ENCODE results near the gene CCZ1.
"Not testable (repeated sequence)": the region's sequence is repeated elsewhere in the genome, so short reads cannot be mapped to it uniquely, and the experiment has no call there.

The CCZ1 gene

DNA sequence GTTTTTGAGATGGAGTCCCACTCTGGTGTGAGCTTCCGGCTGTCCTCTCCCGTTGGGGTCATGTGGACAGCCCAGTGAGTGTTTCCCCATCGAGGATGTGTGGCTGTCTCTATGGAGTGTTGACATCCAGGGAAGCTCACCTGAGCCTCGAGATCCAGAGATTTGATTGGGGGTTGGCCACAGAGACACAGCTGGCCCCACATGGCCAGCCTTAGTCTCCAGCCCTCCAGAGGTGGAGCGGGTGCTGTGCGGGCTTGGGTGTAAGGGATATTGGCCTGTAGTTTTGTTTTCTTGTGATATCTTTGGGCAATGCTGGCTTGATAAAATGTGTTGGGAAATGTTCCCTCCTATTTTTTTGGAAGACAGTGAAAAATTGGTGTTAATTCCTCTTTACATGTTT is 18.0 kb downstream of the CCZ1 start:
- not testable (repeated sequence) for DNase-seq (ENCODE audit: low read depth)

DNA sequence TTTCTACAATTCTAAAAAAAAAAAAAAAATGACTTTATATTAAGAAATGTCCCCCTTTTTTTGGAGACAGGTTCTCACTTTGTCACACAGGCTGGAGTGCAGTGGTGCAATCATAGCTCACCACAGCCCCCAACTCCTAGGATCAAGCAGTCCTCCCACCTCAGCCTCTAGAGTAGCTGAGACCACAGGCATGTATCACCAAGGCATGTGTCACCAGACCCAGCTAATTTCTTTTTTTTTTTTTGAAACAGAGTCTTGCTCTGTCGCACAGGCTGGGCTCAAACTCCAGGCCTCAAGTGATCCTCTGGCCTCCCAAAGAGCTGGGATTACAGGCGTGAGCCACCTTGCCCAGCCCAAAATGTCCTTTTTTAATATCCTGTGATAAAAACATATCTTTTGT is 25.6 kb downstream of the CCZ1 start:
- not testable (repeated sequence) for DNase-seq (ENCODE audit: low read depth)

DNA sequence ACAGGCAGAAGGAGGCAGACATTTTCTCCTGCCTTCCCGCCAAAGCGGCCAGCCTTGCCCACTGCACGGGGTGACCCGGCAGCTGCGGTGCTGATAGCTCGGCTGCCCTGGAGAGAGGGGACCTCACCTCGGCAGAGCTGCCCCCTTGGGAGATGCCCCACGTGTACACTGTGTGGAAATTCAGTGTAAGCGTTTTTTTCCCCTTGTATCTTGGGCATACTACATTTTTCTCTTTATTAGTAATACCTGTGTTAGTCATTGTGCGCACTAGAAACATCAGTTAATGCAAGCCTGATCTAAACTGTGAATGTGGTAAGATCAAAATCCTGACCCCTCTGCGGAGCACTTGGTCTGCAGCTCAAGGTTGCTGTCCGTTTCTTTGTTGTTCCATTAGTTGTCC is 26.1 kb downstream of the CCZ1 start:
- not testable (repeated sequence) for DNase-seq (ENCODE audit: low read depth)

DNA sequence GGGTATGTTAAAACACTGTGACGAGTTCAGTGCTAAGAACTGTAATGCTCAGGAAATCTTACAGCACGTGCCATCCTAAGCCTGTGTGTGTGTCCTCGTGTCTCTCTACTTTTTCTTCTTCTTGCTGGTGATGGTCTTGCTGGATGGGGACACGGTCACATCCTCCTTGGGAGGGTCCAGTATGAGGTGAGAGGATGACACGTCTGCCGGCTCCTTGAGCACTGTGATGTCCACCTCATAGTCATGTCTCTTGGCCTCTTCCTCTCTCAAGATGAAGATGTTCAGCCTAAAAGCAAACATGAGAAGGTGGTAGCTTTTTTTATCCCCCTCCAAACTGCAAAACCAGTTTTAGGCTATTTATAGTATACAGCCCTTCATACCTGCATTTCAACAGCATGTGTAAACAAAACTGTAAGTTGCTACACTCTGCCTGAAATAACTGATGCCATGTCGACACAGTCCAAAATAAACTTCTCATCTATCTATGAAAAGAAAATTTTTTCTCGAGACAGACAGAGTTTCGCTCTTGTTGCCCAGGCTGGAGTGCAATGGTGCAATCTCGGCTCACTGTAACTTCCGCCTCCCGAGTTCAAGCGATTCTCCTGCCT is 27.8 kb downstream of the CCZ1 start:
- DNase-seq (ENCODE audit: low read depth), result not testable (repeated sequence)

DNA sequence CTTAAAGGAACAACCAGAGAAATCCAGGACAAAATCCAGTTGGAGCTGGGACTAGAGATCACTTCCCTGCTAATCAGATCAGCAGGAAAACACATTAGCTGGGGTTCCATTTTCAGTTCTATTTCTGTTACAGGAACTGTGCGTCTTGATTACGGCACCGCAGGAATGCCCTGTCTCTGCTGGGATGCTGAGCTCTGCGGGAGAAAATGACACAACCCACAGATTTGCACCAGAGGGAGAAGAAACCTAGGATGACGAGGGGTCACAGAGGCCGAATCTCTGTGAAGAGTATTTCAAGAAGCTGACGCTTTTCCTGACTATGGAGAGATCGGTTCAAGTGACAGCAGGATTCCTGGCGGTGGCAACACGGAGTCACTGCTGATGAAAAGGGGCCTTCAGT is 31.8 kb downstream of the CCZ1 start:
- DNase-seq (ENCODE audit: low read depth), result not testable (repeated sequence)

DNA sequence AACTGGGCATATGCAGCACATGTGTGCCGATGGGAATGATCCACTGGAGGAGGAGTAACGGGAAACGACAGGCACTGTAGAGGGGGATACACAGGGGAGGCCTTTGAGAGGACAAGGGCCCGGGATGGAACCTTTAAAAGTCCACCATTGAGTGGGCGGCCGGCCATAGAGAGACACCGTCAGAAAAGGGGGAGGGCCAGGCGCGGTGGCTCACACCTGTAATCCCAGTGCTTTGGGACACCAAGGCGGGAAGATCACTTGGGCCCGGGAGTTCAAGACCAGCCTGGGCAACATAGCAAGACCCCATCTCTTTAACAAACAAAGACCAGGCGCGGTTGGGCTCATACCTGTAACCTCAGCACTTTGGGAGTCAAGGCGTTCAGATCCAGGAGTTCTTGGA is 32.7 kb downstream of the CCZ1 start:
- not testable (repeated sequence) for DNase-seq (ENCODE audit: low read depth)

DNA sequence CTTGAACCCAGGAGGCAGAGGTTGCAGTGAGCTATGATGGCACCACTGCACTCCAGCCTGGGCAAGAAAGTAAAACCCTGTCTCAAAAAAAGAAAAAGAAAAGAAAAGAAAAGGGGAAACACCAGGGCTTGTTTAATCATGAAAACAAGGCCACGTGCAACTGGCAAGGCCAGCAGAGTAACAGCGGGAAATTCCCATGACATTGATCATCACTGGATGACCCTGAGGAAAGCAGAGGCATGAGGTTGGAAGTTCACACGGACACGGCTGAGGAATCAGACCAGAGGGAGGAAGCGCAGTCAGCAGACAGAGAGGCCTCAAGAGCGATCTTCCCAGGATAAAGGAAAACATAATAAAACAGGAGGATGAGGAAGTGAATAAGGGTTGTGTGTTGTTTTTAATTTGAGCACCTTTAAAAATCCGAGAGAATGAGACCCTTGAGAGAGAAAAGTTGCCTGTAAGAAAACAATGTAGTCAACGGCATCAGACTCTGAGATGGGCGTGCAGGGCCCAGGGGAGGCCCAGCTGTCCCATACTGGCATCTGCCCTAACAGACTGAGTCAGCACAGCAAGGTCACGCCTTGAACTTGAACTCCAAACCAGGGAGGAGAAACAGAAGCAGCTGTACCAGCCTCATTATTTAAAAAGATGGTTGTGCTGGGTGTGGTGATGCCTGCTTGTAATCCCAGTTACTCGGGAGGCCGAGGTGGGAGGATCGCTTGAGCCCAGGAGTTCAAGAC is 33.5 kb downstream of the CCZ1 start:
- DNase-seq (ENCODE audit: low read depth), result not testable (repeated sequence)

DNA sequence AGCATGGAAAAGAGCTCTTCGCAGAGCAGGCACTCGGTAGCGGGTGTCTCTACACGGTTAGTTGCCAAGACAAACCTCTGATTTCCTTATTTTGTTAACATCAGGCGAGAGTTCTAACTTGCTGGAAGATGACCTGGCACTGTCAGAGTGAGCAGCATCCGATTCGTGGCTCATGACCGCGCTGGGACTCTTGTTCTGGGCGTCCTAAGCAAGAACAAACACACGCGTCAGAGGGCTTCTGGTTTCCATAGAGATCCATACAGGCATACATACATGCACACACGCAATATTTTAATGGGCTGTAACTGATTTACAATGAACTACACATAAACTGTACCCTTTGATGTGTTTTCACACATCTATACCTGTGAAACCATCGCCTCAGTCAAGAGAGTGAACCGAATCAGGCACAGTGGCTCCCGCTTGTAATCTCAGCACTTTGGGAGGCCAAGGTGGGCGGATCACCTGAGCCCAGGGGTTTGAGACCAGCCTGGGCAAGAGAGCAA is 36.5 kb downstream of the CCZ1 start:
- not testable (repeated sequence) for DNase-seq (ENCODE audit: low read depth)

DNA sequence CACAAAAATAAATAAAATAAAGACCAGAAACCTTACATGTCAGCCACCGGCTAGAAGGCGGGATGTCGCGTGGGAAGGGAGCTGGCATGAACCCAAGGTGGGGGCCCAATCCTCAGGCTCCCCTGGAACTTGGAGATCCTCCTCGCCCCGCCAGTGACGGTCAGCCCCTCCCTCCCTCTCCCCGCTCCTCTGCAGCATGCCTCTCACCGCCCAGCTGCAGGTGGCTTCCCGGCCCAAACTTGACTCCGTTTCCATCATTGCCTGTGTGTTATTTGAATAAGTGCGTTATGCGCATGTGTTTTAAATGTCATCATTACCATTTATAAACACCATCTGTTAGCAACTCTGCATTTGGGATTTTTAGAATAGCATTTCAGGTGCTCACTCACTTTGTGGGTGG is 64.7 kb downstream of the CCZ1 start:
- DNase-seq (ENCODE audit: low read depth), result not testable (repeated sequence)

DNA sequence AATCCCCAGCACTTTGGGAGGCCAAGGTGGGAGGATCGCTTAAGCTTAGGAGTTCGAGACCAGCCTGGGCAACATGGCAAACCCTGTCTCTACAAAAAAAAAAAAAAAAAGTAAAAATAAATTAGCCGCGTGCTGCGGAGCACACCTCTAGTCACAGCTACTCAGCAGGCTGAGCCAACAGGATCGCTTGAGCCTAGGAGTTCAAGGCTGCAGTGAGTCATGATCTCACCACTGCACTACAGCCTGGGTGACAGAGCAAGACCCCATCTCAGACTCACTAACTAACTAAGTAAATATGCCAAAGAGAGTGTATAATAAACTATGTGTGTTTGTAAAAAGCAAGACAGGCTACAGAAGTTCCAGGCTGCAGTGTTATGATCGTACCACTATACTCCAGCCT is 65.3 kb downstream of the CCZ1 start:
- DNase-seq (ENCODE audit: low read depth), result not testable (repeated sequence)

DNA sequence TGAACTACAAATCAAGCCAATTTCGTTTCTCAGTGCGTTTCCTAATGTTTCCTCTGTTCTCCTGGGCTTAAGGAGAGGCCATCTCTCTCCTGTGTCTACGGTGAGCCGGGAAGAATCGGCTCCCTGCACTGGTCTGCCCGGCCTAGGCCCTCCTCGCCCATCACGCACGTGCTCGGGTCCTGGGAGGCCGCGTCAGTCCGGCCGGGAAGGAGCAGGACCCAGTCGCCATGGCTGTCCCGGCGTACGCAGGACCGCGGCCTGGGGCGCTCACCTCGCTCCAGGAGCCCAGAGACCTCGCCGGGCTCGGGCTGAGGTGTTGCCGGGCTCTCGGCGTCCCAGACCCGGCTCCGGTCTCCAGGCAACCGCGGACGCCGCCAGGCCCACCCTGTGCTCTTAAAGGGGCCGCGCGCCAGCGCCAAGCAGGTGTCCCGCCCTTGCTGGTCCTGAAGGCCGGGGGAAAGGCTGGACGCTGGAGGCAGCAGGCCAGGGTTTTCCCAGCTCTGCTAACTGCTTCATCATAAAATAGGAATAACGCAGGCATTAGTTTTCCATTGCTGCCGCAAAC is 71.9 kb downstream of the CCZ1 start, which contains the start of gene RSPH10B:
TSS of gene RSPH10B (minus strand) at position 343 of the 565 bp plus-strand sequence. CDS start 3,573 bp downstream, outside the sequence.
- not testable (repeated sequence) for DNase-seq (ENCODE audit: low read depth)

DNA sequence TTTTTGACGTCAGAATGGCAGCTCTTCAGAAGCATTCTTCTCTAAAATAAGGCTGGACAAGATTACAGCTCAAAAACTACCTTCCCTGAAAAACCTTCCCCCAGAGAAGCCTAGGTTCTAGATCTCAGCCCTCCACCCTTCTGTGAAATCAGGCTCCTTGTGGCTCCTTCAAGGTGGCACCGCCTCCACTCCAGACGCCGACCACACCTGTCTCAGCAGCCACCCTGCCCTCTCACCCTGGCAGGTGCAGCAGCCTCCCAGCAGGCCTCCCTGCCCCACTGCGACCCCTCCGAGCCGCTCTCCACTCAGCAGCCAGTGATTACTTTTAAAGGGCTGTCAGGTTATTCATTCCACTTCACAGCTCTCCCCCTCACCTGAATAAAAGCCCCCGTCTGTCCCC is 75.0 kb downstream of the CCZ1 start:
- DNase-seq (ENCODE audit: low read depth), result not testable (repeated sequence)

Measured in CMK (cell line).